ENCODE data around the gene NHLRC2. TPM values are rescaled to one million over a fixed set of nuclear protein-coding genes. Genes with fewer than 3 reads are reported as not detected.

The NHLRC2 gene
- polyA plus RNA-seq, 3 donors, result 17.5 to 26.9 (median 20.9) TPM

- peak in 4 of 11 donors; percentile 20 to 43 (median 36) for DNase-seq (ENCODE audit: extremely low read depth in 1 of 11, low read depth in 9 of 11, low spot score in 4 of 11)
Measured at GRCh38 chr10:113957013-113957412, 102.6 kb downstream of the NHLRC2 start.

GRCh38 chr10:113958631-113959382, 104.3 kb downstream of the NHLRC2 start:
- DNase-seq (ENCODE audit: extremely low read depth in 1 of 11, low read depth in 9 of 11, low spot score in 4 of 11), result no peak

- no peak for DNase-seq (ENCODE audit: extremely low read depth in 1 of 11, low read depth in 9 of 11, low spot score in 4 of 11)
Measured at GRCh38 chr10:113959383-113959760, 104.9 kb downstream of the NHLRC2 start.

GRCh38 chr10:113960617-113961181, 106.2 kb downstream of the NHLRC2 start:
- no peak for DNase-seq (ENCODE audit: extremely low read depth in 1 of 11, low read depth in 9 of 11, low spot score in 4 of 11)

GRCh38 chr10:113961182-113962031, 106.9 kb downstream of the NHLRC2 start:
- DNase-seq (ENCODE audit: extremely low read depth in 1 of 11, low read depth in 9 of 11, low spot score in 4 of 11), result no peak

- no peak for DNase-seq (ENCODE audit: extremely low read depth in 1 of 11, low read depth in 9 of 11, low spot score in 4 of 11)
Measured at GRCh38 chr10:113965077-113965476, 110.6 kb downstream of the NHLRC2 start.

- no peak for DNase-seq (ENCODE audit: extremely low read depth in 1 of 11, low read depth in 9 of 11, low spot score in 4 of 11)
Measured at GRCh38 chr10:113965683-113966082, 111.2 kb downstream of the NHLRC2 start.

Other genes with a start within 250 kb of the NHLRC2 start
- gene NRAP, start 190.6 kb upstream of the NHLRC2 start, polyA plus RNA-seq (ENCODE audit: insufficient read length in 3 of 3), result under 1 TPM in 1 of 3 donors, not detected in 2; 0.03 TPM
- 10 to 100 TPM; 24.6 to 26.9 (median 24.6) TPM for gene CASP7, start 174.7 kb upstream of the NHLRC2 start, polyA plus RNA-seq (ENCODE audit: insufficient read length in 3 of 3)
- under 1 TPM; 0.10 to 0.15 (median 0.11) TPM for gene PLEKHS1, start 103.0 kb upstream of the NHLRC2 start, polyA plus RNA-seq (ENCODE audit: insufficient read length in 3 of 3)
- gene DCLRE1A, start 579 bp upstream of the NHLRC2 start, polyA plus RNA-seq (ENCODE audit: insufficient read length in 3 of 3), result 10 to 100 TPM; 13.5 to 16.9 (median 15.3) TPM
- gene ADRB1, start 189.2 kb downstream of the NHLRC2 start, polyA plus RNA-seq (ENCODE audit: insufficient read length in 3 of 3), result under 1 TPM in 1 of 3 donors, not detected in 2; 0.08 TPM

Data from renal cortex interstitium (tissue), 11 donors.